GM21526 (cell line): Measurements from ENCODE around the gene GOLGA8N.
A peak's percentile ranks its signal among the peaks of the same experiment; 100 is the strongest.

Experiments
- ATAC-seq: cut with Tn5 transposase; IDR thresholded peaks from one replicate; pipeline ENCODE4 v1.9.1; 2021; ENCODE audit warnings: moderate library complexity; ENCODE audit not compliant: unreplicated experiment, low FRiP score

The GOLGA8N gene

DNA sequence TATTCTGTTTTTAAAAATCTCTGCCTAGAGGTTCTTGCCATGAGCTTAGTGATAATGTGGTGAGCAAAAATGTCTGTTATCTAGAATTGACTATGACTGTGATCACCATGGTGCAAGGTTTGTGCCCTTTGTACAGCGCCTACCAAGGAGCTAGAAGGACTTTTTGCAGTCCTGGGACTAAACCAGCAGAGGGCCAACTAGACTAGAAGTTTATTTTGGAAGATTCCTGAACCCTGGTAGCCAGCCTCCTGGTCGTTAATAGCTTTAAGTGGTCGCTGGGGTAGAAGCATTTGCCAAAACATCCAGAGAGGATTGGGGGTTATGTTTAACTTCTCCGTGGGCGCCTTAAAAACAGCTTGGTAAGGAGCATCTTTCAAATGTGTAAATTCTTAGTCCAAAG lies 56.1 kb downstream of the GOLGA8N start:
- no peak for ATAC-seq

DNA sequence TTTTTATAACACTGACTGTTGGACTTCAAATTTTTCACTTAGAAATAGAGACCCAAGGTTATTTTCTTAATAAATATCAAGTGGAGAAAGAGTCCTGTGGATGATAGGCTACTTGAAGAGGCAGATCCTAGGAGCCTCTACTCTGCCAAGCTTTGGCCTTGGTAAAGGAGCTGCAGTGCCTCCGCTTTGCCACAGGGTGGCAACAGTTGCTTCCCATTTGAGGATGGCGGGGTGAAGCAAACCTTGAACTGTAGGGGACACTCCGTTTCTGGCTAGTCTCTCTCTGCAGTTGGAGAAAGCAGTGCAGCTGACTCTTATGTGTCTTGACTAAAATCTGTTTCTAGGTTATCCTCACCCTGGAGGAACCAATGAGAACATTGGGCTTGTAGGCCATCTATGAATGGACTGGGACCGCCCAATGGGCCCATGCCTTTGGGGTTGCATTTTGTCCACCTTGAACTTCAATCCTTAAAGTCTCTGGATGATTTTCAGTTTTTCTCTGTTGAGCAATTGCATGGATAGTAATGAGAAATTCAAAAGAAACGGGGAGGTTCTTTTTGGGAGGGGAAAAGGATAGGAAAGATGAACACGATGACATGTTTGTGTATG lies 58.1 kb downstream of the GOLGA8N start:
- peak; percentile 77 for ATAC-seq

DNA sequence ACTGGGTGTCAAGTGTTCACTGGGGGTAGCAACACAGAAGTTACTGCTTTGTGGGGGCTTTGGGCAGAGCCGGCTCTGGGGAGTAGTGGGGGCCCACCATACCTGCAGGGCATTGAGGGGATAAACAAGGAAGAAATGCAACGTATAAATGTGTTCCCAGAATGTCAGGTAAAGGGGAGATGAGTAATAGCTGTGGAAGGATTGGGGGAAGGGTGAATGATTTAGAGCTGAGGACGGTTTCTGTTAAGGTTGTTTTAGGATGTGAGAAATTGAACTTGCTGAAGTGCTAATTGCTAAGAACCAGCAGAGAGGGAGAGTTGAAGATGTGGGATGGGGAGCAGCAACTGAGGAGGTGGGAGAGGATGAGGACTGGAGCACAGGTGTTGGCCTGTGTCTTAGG lies 58.9 kb downstream of the GOLGA8N start:
- no peak for ATAC-seq

DNA sequence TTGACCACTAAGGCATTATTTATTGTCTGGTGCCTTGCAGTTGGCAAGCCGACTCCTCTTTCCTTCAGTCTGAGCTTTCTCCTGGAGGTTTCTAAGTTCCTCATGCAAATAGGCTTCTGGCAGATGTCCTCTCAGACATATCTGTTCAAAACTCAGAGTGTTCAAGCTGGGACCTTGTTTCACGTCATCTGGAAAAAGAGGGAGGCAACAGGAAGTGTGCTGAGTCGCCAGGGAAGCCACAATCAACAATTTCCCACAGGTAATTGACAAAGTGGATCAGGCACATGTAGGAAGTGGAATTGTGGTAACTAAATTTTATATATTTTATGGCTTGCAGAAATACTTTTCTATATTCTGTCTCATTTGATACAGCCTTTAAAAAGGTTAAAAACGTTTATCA lies 62.8 kb downstream of the GOLGA8N start:
- no peak for ATAC-seq

DNA sequence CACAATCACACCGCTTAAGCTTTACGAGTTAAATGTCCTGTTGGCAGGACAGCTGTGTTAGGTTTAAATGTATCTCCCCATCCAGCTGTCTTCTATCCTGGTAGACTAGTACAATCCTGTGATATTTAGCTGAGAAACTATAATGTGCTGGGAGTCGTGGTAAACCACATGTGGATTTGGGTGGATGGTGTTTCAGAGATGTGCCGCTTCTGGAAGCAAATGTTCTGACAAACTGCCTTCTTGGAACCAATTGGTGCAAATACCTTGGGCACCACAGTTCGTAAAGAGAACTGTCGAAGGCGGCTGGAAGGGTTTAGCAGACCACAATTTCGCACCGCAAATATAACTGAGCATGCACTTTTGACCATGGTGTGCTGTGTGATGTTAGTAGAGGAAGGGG lies 63.2 kb downstream of the GOLGA8N start:
- no peak for ATAC-seq
